Right atrium auricular region (tissue), 2 donors: ENCODE results near the gene TNFAIP8L2. TPM values are rescaled to one million over a fixed set of nuclear protein-coding genes. Genes with fewer than 3 reads are reported as not detected.
A peak's percentile ranks its signal among the peaks of the same experiment; 100 is the strongest.
"Not testable (repeated sequence)": the region's sequence is repeated elsewhere in the genome, so short reads cannot be mapped to it uniquely, and the experiment has no call there.

Experiments
- DNase-seq: peaks from one replicate; pipeline ENCODE4 v3.0.0-alpha.2; 2019; ENCODE audit warnings: low spot score
- H3K27ac ChIP-seq, 2 donors: fragments of 200-600 bp; sonication (generic); 1 replicate in 1 of 2; 2 replicates in 1 of 2; pipeline ENCODE4 v1.5.1; 2016 to 2019
- H3K27me3 ChIP-seq, 2 donors: fragments of 200-600 bp; sonication (generic); one replicate each; pipeline versions ENCODE4 v1.5.1 to v1.6.0; 2017 to 2019
- H3K36me3 ChIP-seq: fragments of 200-600 bp; sonication (generic); one replicate; pipeline ENCODE4 v1.5.1; 2016
- H3K4me1 ChIP-seq, 2 donors: fragments of 200-600 bp; sonication (generic); one replicate each; pipeline versions ENCODE4 v1.5.1 to v1.6.0; 2017 to 2019
- H3K4me3 ChIP-seq, 2 donors: fragments of 200-600 bp; sonication (generic); 1 replicate in 1 of 2; 2 replicates in 1 of 2; pipeline ENCODE4 v1.5.1; 2017 to 2019; ENCODE audit warnings: mild to moderate bottlenecking in 1 of 2, moderate library complexity in 1 of 2
- H3K9me3 ChIP-seq, 2 donors: fragments of 200-600 bp; sonication (generic); one replicate each; pipeline ENCODE4 v1.5.1; 2019
- total RNA-seq, 2 donors: library from RNA; depleted of rRNA; stranded (reverse); fragments of >200 nt; gene quantifications; one replicate each; pipeline ENCODE4 v1.1.0, GENCODE V29; 2016
- TF ChIP-seq, protein P1 (sequence below), 2 donors: fragments of 200-600 bp; sonication (generic); IDR thresholded peaks; one replicate each; pipeline ENCODE4 v1.5.1; 2019; ENCODE audit warnings: antibody characterized with exemption in 2 of 2

TNFAIP8L2 gene
- total RNA-seq, 2 donors from 2014 or later, result 0.56 to 4.8 TPM

GRCh38 chr1:151187205-151187604 lies 30.8 kb downstream of the TNFAIP8L2 start:
- DNase-seq, result no peak
- Histone ChIP-seq H3K4me1 (peaks cover 0 to 18% of the 10 kb centered on the region in 2 donors), H3K27ac (no peak overlapping the region), H3K4me3 (no peak overlapping the region), H3K36me3 (peaks cover 37% of the 10 kb centered on the region), H3K27me3 (no peaks in the 10 kb centered on the region), H3K9me3 (no peaks in the 10 kb centered on the region)
- TF ChIP-seq, protein P1, sequence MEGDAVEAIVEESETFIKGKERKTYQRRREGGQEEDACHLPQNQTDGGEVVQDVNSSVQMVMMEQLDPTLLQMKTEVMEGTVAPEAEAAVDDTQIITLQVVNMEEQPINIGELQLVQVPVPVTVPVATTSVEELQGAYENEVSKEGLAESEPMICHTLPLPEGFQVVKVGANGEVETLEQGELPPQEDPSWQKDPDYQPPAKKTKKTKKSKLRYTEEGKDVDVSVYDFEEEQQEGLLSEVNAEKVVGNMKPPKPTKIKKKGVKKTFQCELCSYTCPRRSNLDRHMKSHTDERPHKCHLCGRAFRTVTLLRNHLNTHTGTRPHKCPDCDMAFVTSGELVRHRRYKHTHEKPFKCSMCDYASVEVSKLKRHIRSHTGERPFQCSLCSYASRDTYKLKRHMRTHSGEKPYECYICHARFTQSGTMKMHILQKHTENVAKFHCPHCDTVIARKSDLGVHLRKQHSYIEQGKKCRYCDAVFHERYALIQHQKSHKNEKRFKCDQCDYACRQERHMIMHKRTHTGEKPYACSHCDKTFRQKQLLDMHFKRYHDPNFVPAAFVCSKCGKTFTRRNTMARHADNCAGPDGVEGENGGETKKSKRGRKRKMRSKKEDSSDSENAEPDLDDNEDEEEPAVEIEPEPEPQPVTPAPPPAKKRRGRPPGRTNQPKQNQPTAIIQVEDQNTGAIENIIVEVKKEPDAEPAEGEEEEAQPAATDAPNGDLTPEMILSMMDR (IDR thresholded peaks at IDR 0.05), result no peak

GRCh38 chr1:151188667-151189066 lies 32.2 kb downstream of the TNFAIP8L2 start:
- H3K27ac ChIP-seq, H3K27me3 ChIP-seq, DNase-seq, H3K9me3 ChIP-seq: not testable (repeated sequence)
- Histone ChIP-seq H3K36me3 (peaks cover 24% of the 10 kb centered on the region), H3K4me1 (peaks cover 0 to 18% of the 10 kb centered on the region in 2 donors), H3K4me3 (peak overlapping the region in 1 of 2 donors; percentile 83)

DNA sequence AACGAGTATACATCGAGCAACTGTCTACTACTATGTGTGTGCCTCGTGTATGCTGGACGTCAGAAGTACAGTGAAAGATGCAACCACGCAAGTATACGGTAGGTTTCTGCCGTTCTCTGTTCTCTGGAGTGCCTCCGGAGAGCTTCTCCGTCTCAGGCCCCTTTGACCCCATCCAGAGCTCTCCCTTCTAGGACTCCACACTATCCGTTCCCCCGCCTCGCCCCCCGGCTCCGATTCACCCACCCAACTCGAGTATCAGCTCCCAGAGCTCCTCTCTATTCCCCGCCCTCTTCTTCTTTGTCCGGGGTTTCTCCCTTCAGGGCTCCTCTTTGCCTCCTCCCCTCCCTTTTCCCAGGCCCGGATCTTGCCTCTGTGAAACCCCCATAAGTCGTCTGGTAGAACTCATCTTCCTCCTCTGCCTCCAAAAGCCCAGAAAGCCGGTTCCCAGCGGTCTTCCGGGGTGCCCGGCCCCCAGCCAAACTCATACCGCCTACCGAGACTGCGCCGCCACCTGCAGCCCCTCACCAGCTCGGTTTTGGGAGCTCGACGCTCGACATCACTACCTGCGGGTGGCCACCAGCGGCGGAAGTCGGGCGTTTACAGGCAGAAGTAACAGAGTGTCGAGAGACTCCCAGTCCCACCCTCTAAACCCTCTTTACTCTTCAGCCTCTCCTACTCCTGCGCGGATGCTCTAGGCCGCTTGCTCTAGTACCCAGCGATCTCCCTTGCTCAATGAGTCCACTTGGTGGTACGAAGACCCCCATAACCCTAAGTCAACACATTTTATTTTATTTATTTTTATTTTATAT lies 33.4 kb downstream of the TNFAIP8L2 start, which contains the start of gene VPS72:
Gene VPS72 (minus strand): TSS at position 561 of the 809 bp plus-strand sequence. CDS start 76 bp downstream, at position 485.
- peak within 1 kb of the TSS; percentile 69 to 83 for H3K4me3 ChIP-seq
- peak; percentile 88 for DNase-seq
- no peaks in the 10 kb centered on the region for H3K27me3 ChIP-seq
- TF ChIP-seq, protein P1 (IDR thresholded peaks at IDR 0.05), result no peak
- peak within 1 kb of the TSS; percentile 85 to 86 for H3K27ac ChIP-seq
- H3K36me3 ChIP-seq, result peaks cover 12% of the 10 kb centered on the region
- peaks cover 0 to 18% of the 10 kb centered on the region in 2 donors for H3K4me1 ChIP-seq
- no peaks in the 10 kb centered on the region for H3K9me3 ChIP-seq

- DNase-seq, result no peak
- TF ChIP-seq, protein P1 (IDR thresholded peaks at IDR 0.05), result no peak
- H3K9me3 ChIP-seq, result no peaks in the 10 kb centered on the region
- no peaks in the 10 kb centered on the region for H3K36me3 ChIP-seq
- peaks cover 0 to 18% of the 10 kb centered on the region in 2 donors for H3K4me1 ChIP-seq
- H3K27ac ChIP-seq, result no peak overlapping the region
- no peaks in the 10 kb centered on the region for H3K27me3 ChIP-seq
- no peak overlapping the region for H3K4me3 ChIP-seq
These were observed 35.6 kb downstream of the TNFAIP8L2 start for GRCh38 chr1:151192047-151192446.

DNA sequence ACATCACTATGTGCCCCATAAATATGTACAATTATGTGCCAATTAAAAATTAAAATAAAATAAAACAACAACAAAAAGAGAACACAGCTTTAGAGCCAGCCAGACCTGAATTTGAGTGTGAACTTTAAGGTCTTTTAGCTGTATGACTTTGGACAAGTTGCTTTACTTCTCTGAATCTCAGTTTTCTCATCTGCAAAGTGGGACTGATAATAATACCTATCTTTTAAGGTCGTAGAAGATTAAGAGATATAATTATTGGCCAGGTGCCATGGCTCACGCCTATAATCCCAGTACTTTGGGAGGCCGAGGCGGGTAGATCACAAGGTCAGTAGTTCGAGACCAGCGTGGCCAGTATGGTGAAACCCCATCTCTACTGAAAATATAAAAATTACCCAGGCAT lies 36.9 kb downstream of the TNFAIP8L2 start:
- peaks cover 0 to 18% of the 10 kb centered on the region in 2 donors for H3K4me1 ChIP-seq
- H3K27ac ChIP-seq, result no peak overlapping the region
- H3K36me3 ChIP-seq, result no peaks in the 10 kb centered on the region
- DNase-seq, result no peak
- H3K4me3 ChIP-seq, result no peak overlapping the region
- no peaks in the 10 kb centered on the region for H3K9me3 ChIP-seq
- no peaks in the 10 kb centered on the region for H3K27me3 ChIP-seq
- TF ChIP-seq, protein P1 (IDR thresholded peaks at IDR 0.05), result no peak

GRCh38 chr1:151193856-151194255 lies 37.4 kb downstream of the TNFAIP8L2 start:
- DNase-seq, result no peak
- Histone ChIP-seq H3K27ac (no peak overlapping the region), H3K36me3 (no peaks in the 10 kb centered on the region), H3K9me3 (no peaks in the 10 kb centered on the region), H3K27me3 (no peaks in the 10 kb centered on the region), H3K4me1 (peaks cover 0 to 12% of the 10 kb centered on the region in 2 donors), H3K4me3 (no peak overlapping the region)
- TF ChIP-seq, protein P1 (IDR thresholded peaks at IDR 0.05), result no peak

GRCh38 chr1:151194894-151195594 lies 38.6 kb downstream of the TNFAIP8L2 start:
- not testable (repeated sequence) for H3K27me3 ChIP-seq, H3K4me3 ChIP-seq, H3K36me3 ChIP-seq, H3K9me3 ChIP-seq
- DNase-seq, result peak; percentile 72
- H3K4me1 ChIP-seq, result peaks cover 0 to 14% of the 10 kb centered on the region in 2 donors
- peak overlapping the region in 1 of 2 donors; percentile 33 for H3K27ac ChIP-seq
